ENCODE data around the gene NCOR1.

The NCOR1 gene

DNA sequence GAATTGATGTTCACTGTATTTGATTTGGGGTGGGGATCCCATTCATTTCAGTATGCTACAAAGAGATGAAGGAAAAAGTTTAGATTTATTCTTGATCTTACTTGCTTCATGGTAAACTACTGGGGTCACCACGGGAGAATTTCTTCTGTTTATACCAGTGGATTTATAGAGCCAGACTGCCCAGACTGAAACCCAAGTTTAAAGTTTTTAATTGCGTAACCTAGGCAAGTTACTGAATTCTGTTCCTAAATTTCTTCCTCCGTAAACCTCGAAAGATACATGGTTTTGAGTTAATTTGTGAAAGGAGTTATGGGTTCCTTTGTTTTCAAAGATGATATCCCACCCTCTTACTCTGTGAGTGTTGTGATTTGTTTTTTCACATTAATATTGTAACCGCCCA, 28.1 kb upstream of the NCOR1 start:
- Histone ChIP-seq H3K27me3 (ENCODE audit: insufficient read depth, low read length) (no peaks in the 10 kb centered on the region), H3K4me3 (ENCODE audit: low read depth, low read length) (no peak overlapping the region), H3K27ac (ENCODE audit: low read depth, low read length) (no peak overlapping the region), H3K79me1 (ENCODE audit: low read length) (no peaks in the 10 kb centered on the region), H2BK12ac (ENCODE audit: low read length) (no peak overlapping the region), H3K18ac (ENCODE audit: low read length) (no peak overlapping the region), H3K4me2 (ENCODE audit: low read length) (no peak overlapping the region), H3K14ac (ENCODE audit: low read length) (no peak overlapping the region), H4K12ac (ENCODE audit: low read depth, low read length) (no peak overlapping the region), H3K36me3 (ENCODE audit: control insufficient read depth in 1 of 2, insufficient read depth in 2 of 2, low read length in 2 of 2) (peaks cover 0 to 5% of the 10 kb centered on the region in 2 experiments), H4K91ac (ENCODE audit: low read depth, low read length) (no peak overlapping the region), H2BK5ac (ENCODE audit: low read depth, low read length, poor library complexity) (no peak overlapping the region), H3K4ac (ENCODE audit: low read depth, low read length) (no peak overlapping the region), H3K9me3 (ENCODE audit: insufficient read depth, low read depth, low read length) (no peaks in the 10 kb centered on the region), H3K4me1 (ENCODE audit: control insufficient read depth in 1 of 2, insufficient read depth in 2 of 2, low read length in 2 of 2) (no peaks in the 10 kb centered on the region), H2AK5ac (ENCODE audit: low read length) (no peak overlapping the region), H2AFZ (ENCODE audit: insufficient read depth, low read length, poor library complexity) (no peak overlapping the region), H2BK120ac (ENCODE audit: insufficient read depth, low read length, poor library complexity) (no peak overlapping the region), H4K8ac (ENCODE audit: low read depth, low read length) (no peak overlapping the region), H3K9ac (ENCODE audit: low read length) (no peak overlapping the region), H3K79me2 (ENCODE audit: control insufficient read depth, insufficient read depth, low read length, poor library complexity) (no peaks in the 10 kb centered on the region), H3K23ac (ENCODE audit: low read length) (no peak overlapping the region)
- WGBS (ENCODE audit: extremely low coverage, insufficient coverage, insufficient read length): no CpG with 5 or more reads among the region's 5 CpGs
- no peak for DNase-seq

- H3K9ac ChIP-seq (ENCODE audit: low read length): no peak overlapping the region
- H3K4ac ChIP-seq (ENCODE audit: low read depth, low read length): no peak overlapping the region
- no peaks in the 10 kb centered on the region for H3K27me3 ChIP-seq (ENCODE audit: insufficient read depth, low read length)
- no peaks in the 10 kb centered on the region for H3K79me2 ChIP-seq (ENCODE audit: control insufficient read depth, insufficient read depth, low read length, poor library complexity)
- no peak overlapping the region for H3K4me3 ChIP-seq (ENCODE audit: low read depth, low read length)
- H2AFZ ChIP-seq (ENCODE audit: insufficient read depth, low read length, poor library complexity): no peak overlapping the region
- no peak overlapping the region for H3K4me2 ChIP-seq (ENCODE audit: low read length)
- no peak overlapping the region for H2BK12ac ChIP-seq (ENCODE audit: low read length)
- H3K79me1 ChIP-seq (ENCODE audit: low read length): no peaks in the 10 kb centered on the region
- H3K23ac ChIP-seq (ENCODE audit: low read length): no peak overlapping the region
- no peak overlapping the region for H2AK5ac ChIP-seq (ENCODE audit: low read length)
- no peaks in the 10 kb centered on the region for H3K9me3 ChIP-seq (ENCODE audit: insufficient read depth, low read depth, low read length)
- H4K12ac ChIP-seq (ENCODE audit: low read depth, low read length): no peak overlapping the region
- H2BK120ac ChIP-seq (ENCODE audit: insufficient read depth, low read length, poor library complexity): no peak overlapping the region
- no peak overlapping the region for H3K14ac ChIP-seq (ENCODE audit: low read length)
- DNase-seq: no peak
- no peak overlapping the region for H2BK5ac ChIP-seq (ENCODE audit: low read depth, low read length, poor library complexity)
- peaks cover 0 to 5% of the 10 kb centered on the region in 2 experiments for H3K36me3 ChIP-seq (ENCODE audit: control insufficient read depth in 1 of 2, insufficient read depth in 2 of 2, low read length in 2 of 2)
- no peak overlapping the region for H4K8ac ChIP-seq (ENCODE audit: low read depth, low read length)
- H3K18ac ChIP-seq (ENCODE audit: low read length): no peak overlapping the region
- H3K4me1 ChIP-seq (ENCODE audit: control insufficient read depth in 1 of 2, insufficient read depth in 2 of 2, low read length in 2 of 2): no peaks in the 10 kb centered on the region
- no peak overlapping the region for H4K91ac ChIP-seq (ENCODE audit: low read depth, low read length)
- no peak overlapping the region for H3K27ac ChIP-seq (ENCODE audit: low read depth, low read length)
Measured at GRCh38 chr17:16241906-16242399, 26.6 kb upstream of the NCOR1 start.

DNA sequence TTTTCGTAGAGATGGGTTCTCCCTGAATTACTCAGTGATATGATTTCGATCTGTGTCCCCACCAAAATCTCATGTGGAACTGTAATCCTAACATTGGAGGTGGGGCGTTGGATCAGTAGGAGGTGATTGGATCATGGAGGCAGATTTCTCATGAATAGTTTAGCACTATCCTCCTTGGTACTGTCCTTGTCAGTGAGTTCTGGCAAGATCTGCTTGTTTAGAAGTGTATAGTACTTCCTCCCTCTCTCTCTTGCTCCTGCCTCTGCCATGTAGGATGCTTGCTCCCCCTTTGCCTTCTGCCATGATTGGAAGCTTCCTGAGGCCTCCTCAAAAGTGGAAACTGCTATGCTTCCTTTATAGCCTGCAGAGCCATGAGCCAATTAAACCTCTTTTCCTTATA, 24.6 kb upstream of the NCOR1 start:
- Histone ChIP-seq H2AK5ac (ENCODE audit: low read length) (no peak overlapping the region), H4K91ac (ENCODE audit: low read depth, low read length) (no peak overlapping the region), H3K36me3 (ENCODE audit: control insufficient read depth in 1 of 2, insufficient read depth in 2 of 2, low read length in 2 of 2) (peaks cover 0 to 5% of the 10 kb centered on the region in 2 experiments), H3K4me1 (ENCODE audit: control insufficient read depth in 1 of 2, insufficient read depth in 2 of 2, low read length in 2 of 2) (no peaks in the 10 kb centered on the region), H4K12ac (ENCODE audit: low read depth, low read length) (no peak overlapping the region), H3K4me2 (ENCODE audit: low read length) (no peak overlapping the region), H3K27me3 (ENCODE audit: insufficient read depth, low read length) (no peaks in the 10 kb centered on the region), H3K18ac (ENCODE audit: low read length) (no peak overlapping the region), H2AFZ (ENCODE audit: insufficient read depth, low read length, poor library complexity) (no peak overlapping the region), H4K8ac (ENCODE audit: low read depth, low read length) (no peak overlapping the region), H3K9me3 (ENCODE audit: insufficient read depth, low read depth, low read length) (no peaks in the 10 kb centered on the region), H3K14ac (ENCODE audit: low read length) (no peak overlapping the region), H3K79me2 (ENCODE audit: control insufficient read depth, insufficient read depth, low read length, poor library complexity) (no peaks in the 10 kb centered on the region), H3K23ac (ENCODE audit: low read length) (no peak overlapping the region), H3K79me1 (ENCODE audit: low read length) (no peaks in the 10 kb centered on the region), H3K4me3 (ENCODE audit: low read depth, low read length) (no peak overlapping the region), H3K4ac (ENCODE audit: low read depth, low read length) (no peak overlapping the region), H2BK12ac (ENCODE audit: low read length) (no peak overlapping the region), H3K27ac (ENCODE audit: low read depth, low read length) (no peak overlapping the region), H2BK5ac (ENCODE audit: low read depth, low read length, poor library complexity) (no peak overlapping the region), H3K9ac (ENCODE audit: low read length) (no peak overlapping the region), H2BK120ac (ENCODE audit: insufficient read depth, low read length, poor library complexity) (no peak overlapping the region)
- DNase-seq: no peak
- WGBS (ENCODE audit: extremely low coverage, insufficient coverage, insufficient read length): no CpG with 5 or more reads among the region's 3 CpGs

DNA sequence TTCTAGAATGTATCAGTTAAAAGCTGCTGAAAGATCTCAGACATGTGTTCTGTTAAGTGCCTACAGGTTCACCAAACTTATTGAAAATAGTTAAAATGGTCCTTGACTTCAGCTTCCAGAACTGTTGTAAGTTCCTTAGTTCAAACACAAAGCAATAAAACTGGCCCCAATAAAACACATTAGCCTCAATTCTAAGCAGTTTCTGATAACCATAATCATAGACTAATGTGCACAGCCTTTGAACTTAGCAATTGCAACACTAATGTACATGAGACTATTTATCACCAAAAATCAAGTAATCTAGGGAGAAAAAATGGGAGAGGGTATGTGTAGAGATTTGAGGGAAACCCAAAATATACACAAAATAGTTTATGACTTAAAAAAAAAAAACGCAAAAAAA, 17.1 kb upstream of the NCOR1 start:
- peaks cover 0 to 3% of the 10 kb centered on the region in 2 experiments for H3K36me3 ChIP-seq (ENCODE audit: control insufficient read depth in 1 of 2, insufficient read depth in 2 of 2, low read length in 2 of 2)
- no peak overlapping the region for H2BK120ac ChIP-seq (ENCODE audit: insufficient read depth, low read length, poor library complexity)
- no peaks in the 10 kb centered on the region for H3K4me1 ChIP-seq (ENCODE audit: control insufficient read depth in 1 of 2, insufficient read depth in 2 of 2, low read length in 2 of 2)
- no peak overlapping the region for H3K4ac ChIP-seq (ENCODE audit: low read depth, low read length)
- no peak overlapping the region for H4K12ac ChIP-seq (ENCODE audit: low read depth, low read length)
- no peak overlapping the region for H3K9ac ChIP-seq (ENCODE audit: low read length)
- DNase-seq: no peak
- no peak overlapping the region for H3K23ac ChIP-seq (ENCODE audit: low read length)
- no peaks in the 10 kb centered on the region for H3K9me3 ChIP-seq (ENCODE audit: insufficient read depth, low read depth, low read length)
- H4K91ac ChIP-seq (ENCODE audit: low read depth, low read length): no peak overlapping the region
- no peak overlapping the region for H3K27ac ChIP-seq (ENCODE audit: low read depth, low read length)
- no peak overlapping the region for H3K4me3 ChIP-seq (ENCODE audit: low read depth, low read length)
- H2AFZ ChIP-seq (ENCODE audit: insufficient read depth, low read length, poor library complexity): no peak overlapping the region
- no peaks in the 10 kb centered on the region for H3K79me1 ChIP-seq (ENCODE audit: low read length)
- no peak overlapping the region for H4K8ac ChIP-seq (ENCODE audit: low read depth, low read length)
- no peak overlapping the region for H3K4me2 ChIP-seq (ENCODE audit: low read length)
- H3K14ac ChIP-seq (ENCODE audit: low read length): no peak overlapping the region
- no peak overlapping the region for H2BK5ac ChIP-seq (ENCODE audit: low read depth, low read length, poor library complexity)
- no peak overlapping the region for H2AK5ac ChIP-seq (ENCODE audit: low read length)
- H2BK12ac ChIP-seq (ENCODE audit: low read length): no peak overlapping the region
- no peaks in the 10 kb centered on the region for H3K79me2 ChIP-seq (ENCODE audit: control insufficient read depth, insufficient read depth, low read length, poor library complexity)
- no peak overlapping the region for H3K18ac ChIP-seq (ENCODE audit: low read length)
- no CpG with 5 or more reads among the region's 1 CpG for WGBS (ENCODE audit: extremely low coverage, insufficient coverage, insufficient read length)
- H3K27me3 ChIP-seq (ENCODE audit: insufficient read depth, low read length): no peaks in the 10 kb centered on the region
